HepG2 (cell line): ENCODE results near the gene EPB41L3. TPM values are rescaled to one million over a fixed set of nuclear protein-coding genes. Genes with fewer than 3 reads are reported as not detected.

Source experiments
- ATAC-seq: fragments of 200-7000 bp; cut with Tn5 transposase; 3 replicates; pipeline ENCODE4 v1.9.1; 2020; ENCODE audit warnings: mild to moderate bottlenecking, moderate library complexity
- BruUV-seq: library from RNA; stranded (reverse); fragments of 400-500 nt; replicated peaks from 2 replicates; lab custom pipeline; 2021; lab: Mats Ljungman, UMichigan
- CTCF ChIA-PET: fragments of 300-600 bp; formaldehyde crosslinking; extraction: SDS; loops from one replicate; lab custom pipeline; 2021; ENCODE audit warnings: low total read pairs, inconsistent platforms, low intra/inter-chr PET ratio; lab: Yijun Ruan, JAX
- POLR2A ChIA-PET: fragments of 350-600 bp; sonication (Branson Sonifier 250); formaldehyde crosslinking; loops from one replicate; lab custom pipeline; 2020; ENCODE audit warnings: antibody characterized with exemption, inconsistent platforms; lab: Yijun Ruan, JAX
- DNase-seq: peaks from one replicate; pipeline ENCODE4 v3.0.0-alpha.2; 2015; ENCODE audit warnings: low spot score
- FAIRE-seq: peaks from 3 replicates; lab custom pipeline; 2011; peaks lifted over from hg19 to GRCh38; lab: Jason Lieb, UNC
- H2AFZ ChIP-seq: one replicate; pipeline ENCODE4 v1.6.1; 2011; ENCODE audit warnings: low read length, inconsistent platforms
- H3K27ac ChIP-seq: fragments of 300-600 bp; 3 replicates; pipeline ENCODE4 v1.8.0; 2011; ENCODE audit warnings: mixed run types, mild to moderate bottlenecking, mixed read lengths, low read length, inconsistent platforms; ENCODE audit not compliant: insufficient read depth; ENCODE audit errors: extremely low read length
- H3K27me3 ChIP-seq, 2 experiments: fragments of 200-600 bp in 1 of 2; 2 replicates in 1 of 2; 3 replicates in 1 of 2; pipeline versions ENCODE4 v1.6.0 to v1.8.0; 2011; ENCODE audit warnings: low read length in 2 of 2, mild to moderate bottlenecking in 2 of 2, moderate library complexity in 2 of 2, inconsistent platforms in 1 of 2; ENCODE audit not compliant: insufficient read depth in 2 of 2, control insufficient read depth in 1 of 2
- H3K36me3 ChIP-seq, 2 experiments: fragments of 200-600 bp in 1 of 2; replicated peaks in 1 of 2; 2 replicates in 1 of 2; 3 replicates in 1 of 2; pipeline versions ENCODE4 v1.5.1 to v1.8.0; 2011; ENCODE audit warnings: low read length in 2 of 2, inconsistent platforms in 1 of 2; ENCODE audit not compliant: insufficient read depth in 2 of 2, control insufficient read depth in 1 of 2
- H3K4me1 ChIP-seq: 2 replicates; pipeline ENCODE4 v1.5.1; 2012; ENCODE audit warnings: low read length, inconsistent platforms; ENCODE audit not compliant: insufficient read depth
- H3K4me2 ChIP-seq: 2 replicates; pipeline ENCODE4 v1.6.0; 2011; ENCODE audit warnings: low read depth, low read length, inconsistent platforms
- H3K4me3 ChIP-seq, 3 experiments: fragments of 200-600 bp in 1 of 3; sonication (generic), shearing (Covaris generic) in 1 of 3; replicated peaks in 1 of 3; 2 replicates each; pipeline ENCODE4 v1.5.1; 2011 to 2016; ENCODE audit warnings: low read length in 3 of 3, inconsistent platforms in 2 of 3, low read depth in 2 of 3, mild to moderate bottlenecking in 2 of 3, control low read depth in 1 of 3, mixed read lengths in 1 of 3; ENCODE audit not compliant: insufficient read depth in 1 of 3
- H3K79me2 ChIP-seq: one replicate; pipeline ENCODE4 v1.6.1; 2011; ENCODE audit warnings: low read length, inconsistent platforms; ENCODE audit not compliant: insufficient read depth
- H3K9ac ChIP-seq: 2 replicates; pipeline ENCODE4 v1.6.0; 2011; ENCODE audit warnings: mild to moderate bottlenecking, low read depth, low read length, inconsistent platforms; ENCODE audit not compliant: insufficient read depth
- H3K9me3 ChIP-seq: 2 replicates; pipeline ENCODE4 v1.5.1; 2012; ENCODE audit warnings: mild to moderate bottlenecking, low read length
- H4K20me1 ChIP-seq: 2 replicates; pipeline ENCODE4 v1.6.0; 2011; ENCODE audit warnings: inconsistent platforms, mild to moderate bottlenecking, low read length, moderate library complexity; ENCODE audit not compliant: insufficient read depth
- FOXC1 ChIP-seq: sonication (generic); formaldehyde crosslinking; IDR thresholded peaks from 2 replicates; pipeline ENCODE4 v1.8.0; 2022; ENCODE audit warnings: mild to moderate bottlenecking, missing genetic modification reagents, borderline replicate concordance
- GATA4 ChIP-seq: sonication (generic); IDR thresholded peaks from 2 replicates; pipeline ENCODE4 v1.6.1; 2016; ENCODE audit warnings: antibody characterized with exemption, low read depth, borderline replicate concordance
- HNRNPUL1 ChIP-seq: fragments of 200-400 bp; formaldehyde crosslinking; IDR thresholded peaks from 2 replicates; pipeline ENCODE4 v1.6.1; 2017; ENCODE audit warnings: low read depth, mild to moderate bottlenecking, low read length, moderate library complexity
- JUND ChIP-seq: sonication (generic); formaldehyde crosslinking; IDR thresholded peaks from 2 replicates; pipeline ENCODE4 v1.8.0; 2022; ENCODE audit warnings: mild to moderate bottlenecking, missing genetic modification reagents
- KAT2B ChIP-seq: fragments of 150-350 bp; IDR thresholded peaks from 2 replicates; pipeline ENCODE4 v1.6.1; 2014; ENCODE audit warnings: low read depth, low read length, borderline replicate concordance
- SP5 ChIP-seq: IDR thresholded peaks from 2 replicates; pipeline ENCODE4 v1.6.1; 2016; ENCODE audit warnings: low read depth, borderline replicate concordance
- THAP11 ChIP-seq: IDR thresholded peaks from 2 replicates; pipeline ENCODE4 v1.6.1; 2016; ENCODE audit warnings: missing biosample characterization, missing genetic modification reagents
- ZBTB33 ChIP-seq: sonication (generic); formaldehyde crosslinking; IDR thresholded peaks from 2 replicates; pipeline ENCODE4 v1.4.0; 2020; ENCODE audit warnings: missing genetic modification reagents
- ZNF282 ChIP-seq: fragments of 450-650 bp; IDR thresholded peaks from 2 replicates; pipeline ENCODE4 v1.6.1; 2018; ENCODE audit not compliant: partially characterized antibody
- ZNF484 ChIP-seq: sonication (generic); formaldehyde crosslinking; IDR thresholded peaks from 2 replicates; pipeline ENCODE4 v1.5.1; 2020; ENCODE audit warnings: mild to moderate bottlenecking, low read depth, missing genetic modification reagents, borderline replicate concordance
- ZNF580 ChIP-seq: IDR thresholded peaks from 2 replicates; pipeline ENCODE4 v1.6.1; 2016; ENCODE audit warnings: low read depth, borderline replicate concordance
- ZNF609 ChIP-seq: sonication (generic); formaldehyde crosslinking; IDR thresholded peaks from 2 replicates; pipeline ENCODE4 v1.4.0; 2020; ENCODE audit warnings: mild to moderate bottlenecking, missing genetic modification reagents, borderline replicate concordance
- WGBS: methylation state at CpG from one replicate; pipeline ENCODE4 v1.1.6; 2017; ENCODE audit warnings: low lambda C conversion rate; 5-methylcytosine and 5-hydroxymethylcytosine counted together
- in situ Hi-C: cut with HindIII; loops from 2 replicates; pipeline ENCODE4 v1.10.0; 2017; ENCODE audit warnings: low pct_unique_long_range_greater_than_20kb; ENCODE audit not compliant: extremely low pct_ligation_motif_present
- intact Hi-C: fragments of 100-400 bp; cut with micrococcal nuclease; formaldehyde crosslinking; loops from one replicate; pipeline ENCODE4 v1.10.0; 2022; ENCODE audit not compliant: unreplicated experiment
- polyA plus RNA-seq, 8 experiments: library from polyadenylated mRNA; depleted of rRNA in 3 of 8; stranded (reverse) in 7 of 8; unstranded in 1 of 8; fragments of >200 nt; fragmentation: Illumina TruSeq in 4 of 8; extraction: Trizol in 4 of 8; gene quantifications; 2 replicates each; pipeline versions ENCODE4 v1.2.1 to v1.2.3, GENCODE V29; 2011 to 2016; ENCODE audit warnings: low read depth in 4 of 8, missing spikeins in 1 of 8, mixed read lengths in 1 of 8; ENCODE audit not compliant: insufficient read depth in 1 of 8
- total RNA-seq, 5 experiments: library from RNA; depleted of rRNA; stranded (reverse); fragments of >200 nt; fragmentation: Illumina TruSeq; extraction: Trizol; gene quantifications; 2 replicates each; pipeline ENCODE4 v1.2.3, GENCODE V29; 2016; ENCODE audit warnings: low read depth in 1 of 5

Gene EPB41L3
- total and polyA plus RNA-seq, 2 of the 13 experiments (the other 11 are each of a cell fraction or from before 2014, with no cell fraction given): not detected

- 0% methylated on average over 2 of the region's 2 CpGs for WGBS
- Histone ChIP-seq H3K9ac (no peak overlapping the region), H3K36me3 (no peaks in the 10 kb centered on the region), H3K4me1 (no peaks in the 10 kb centered on the region), H4K20me1 (no peaks in the 10 kb centered on the region), H3K4me2 (no peak overlapping the region), H3K27me3 (peaks cover 0 to 9% of the 10 kb centered on the region in 2 experiments; a peak in 2 of 5 replicates)
- CTCF ChIA-PET: no interaction called here
- no peak for FAIRE-seq
- no peak for ATAC-seq
- TF ChIP-seq ZNF484 (CRISPR knock-in tag): no peak
- TF ChIP-seq JUND: no peak
- TF ChIP-seq SP5 (CRISPR knock-in tag): no peak
- no peak for TF ChIP-seq THAP11 (CRISPR knock-in tag)
- TF ChIP-seq ZNF282: no peak
- no peak for TF ChIP-seq HNRNPUL1
- no peak for TF ChIP-seq ZNF580 (CRISPR knock-in tag)
- no peak for TF ChIP-seq FOXC1 (CRISPR knock-in tag)
- TF ChIP-seq GATA4: no peak
- TF ChIP-seq ZNF609: no peak
- TF ChIP-seq ZBTB33 (CRISPR knock-in tag): no peak
- no peak for TF ChIP-seq KAT2B
- TF ChIP-seq, all 625 proteins: peak for 0
- no peak overlapping the region for H3K4me3 ChIP-seq
- H3K27ac ChIP-seq: no peak overlapping the region
- H3K9me3 ChIP-seq: no peaks in the 10 kb centered on the region
- no TSS peak for BruUV-seq
- H3K79me2 ChIP-seq: no peaks in the 10 kb centered on the region
- in situ Hi-C loops: no loop called here
- no peak for DNase-seq
- intact Hi-C loops: no loop called here
- no peak overlapping the region for H2AFZ ChIP-seq
- POLR2A ChIA-PET: no interaction called here
These were observed 174.3 kb downstream of the EPB41L3 start for GRCh38 chr18:5369513-5369912.
